Measurements from ENCODE around the gene PRSS3.

- TF ChIP-seq, protein P1, sequence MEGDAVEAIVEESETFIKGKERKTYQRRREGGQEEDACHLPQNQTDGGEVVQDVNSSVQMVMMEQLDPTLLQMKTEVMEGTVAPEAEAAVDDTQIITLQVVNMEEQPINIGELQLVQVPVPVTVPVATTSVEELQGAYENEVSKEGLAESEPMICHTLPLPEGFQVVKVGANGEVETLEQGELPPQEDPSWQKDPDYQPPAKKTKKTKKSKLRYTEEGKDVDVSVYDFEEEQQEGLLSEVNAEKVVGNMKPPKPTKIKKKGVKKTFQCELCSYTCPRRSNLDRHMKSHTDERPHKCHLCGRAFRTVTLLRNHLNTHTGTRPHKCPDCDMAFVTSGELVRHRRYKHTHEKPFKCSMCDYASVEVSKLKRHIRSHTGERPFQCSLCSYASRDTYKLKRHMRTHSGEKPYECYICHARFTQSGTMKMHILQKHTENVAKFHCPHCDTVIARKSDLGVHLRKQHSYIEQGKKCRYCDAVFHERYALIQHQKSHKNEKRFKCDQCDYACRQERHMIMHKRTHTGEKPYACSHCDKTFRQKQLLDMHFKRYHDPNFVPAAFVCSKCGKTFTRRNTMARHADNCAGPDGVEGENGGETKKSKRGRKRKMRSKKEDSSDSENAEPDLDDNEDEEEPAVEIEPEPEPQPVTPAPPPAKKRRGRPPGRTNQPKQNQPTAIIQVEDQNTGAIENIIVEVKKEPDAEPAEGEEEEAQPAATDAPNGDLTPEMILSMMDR (IDR thresholded peaks at IDR 0.05) = no peak
- TF ChIP-seq POLR2AphosphoS5 (IDR thresholded peaks at IDR 0.05) (no peak), POLR2A (IDR thresholded peaks at IDR 0.05) (no peak), EP300 (IDR thresholded peaks at IDR 0.05) (no peak)
These were observed 48.1 kb downstream of the PRSS3 start for GRCh38 chr9:33843312-33843961.
